ENCODE results near the gene PRPF8. TPM values are rescaled to one million over a fixed set of nuclear protein-coding genes. Genes with fewer than 3 reads are reported as not detected.
A peak's percentile ranks its signal among the peaks of the same experiment; 100 is the strongest.

Gene PRPF8
- polyA plus RNA-seq, 3 donors = 53.3 to 128 (median 78.0) TPM

- TF ChIP-seq, protein P1, sequence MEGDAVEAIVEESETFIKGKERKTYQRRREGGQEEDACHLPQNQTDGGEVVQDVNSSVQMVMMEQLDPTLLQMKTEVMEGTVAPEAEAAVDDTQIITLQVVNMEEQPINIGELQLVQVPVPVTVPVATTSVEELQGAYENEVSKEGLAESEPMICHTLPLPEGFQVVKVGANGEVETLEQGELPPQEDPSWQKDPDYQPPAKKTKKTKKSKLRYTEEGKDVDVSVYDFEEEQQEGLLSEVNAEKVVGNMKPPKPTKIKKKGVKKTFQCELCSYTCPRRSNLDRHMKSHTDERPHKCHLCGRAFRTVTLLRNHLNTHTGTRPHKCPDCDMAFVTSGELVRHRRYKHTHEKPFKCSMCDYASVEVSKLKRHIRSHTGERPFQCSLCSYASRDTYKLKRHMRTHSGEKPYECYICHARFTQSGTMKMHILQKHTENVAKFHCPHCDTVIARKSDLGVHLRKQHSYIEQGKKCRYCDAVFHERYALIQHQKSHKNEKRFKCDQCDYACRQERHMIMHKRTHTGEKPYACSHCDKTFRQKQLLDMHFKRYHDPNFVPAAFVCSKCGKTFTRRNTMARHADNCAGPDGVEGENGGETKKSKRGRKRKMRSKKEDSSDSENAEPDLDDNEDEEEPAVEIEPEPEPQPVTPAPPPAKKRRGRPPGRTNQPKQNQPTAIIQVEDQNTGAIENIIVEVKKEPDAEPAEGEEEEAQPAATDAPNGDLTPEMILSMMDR (IDR thresholded peaks at IDR 0.05) = no peak
- peak; percentile 95 to 97 (median 95) for DNase-seq
- H3K27ac ChIP-seq (ENCODE audit: low read depth in 1 of 2, low read length in 2 of 2) = peak overlapping the region; percentile 97 to 98
- H3K4me3 ChIP-seq (replicated peaks in 1 of 3; ENCODE audit: low read depth in 2 of 3, low read length in 3 of 3) = peak overlapping the region; percentile 50 to 96 (median 74)
- H3K27me3 ChIP-seq (ENCODE audit: control insufficient read depth in 2 of 2, insufficient read depth in 2 of 2, low read length in 2 of 2) = no peaks in the 10 kb centered on the region
- WGBS (ENCODE audit: insufficient coverage) = 0% methylated on average over 2 of the region's 13 CpGs
- peaks cover 37% of the 10 kb centered on the region for H3K79me2 ChIP-seq (ENCODE audit: insufficient read depth, low read length)
- H3K9me3 ChIP-seq (replicated peaks in 1 of 2; ENCODE audit: control insufficient read depth in 1 of 2, insufficient read depth in 1 of 2, low read length in 2 of 2) = no peaks in the 10 kb centered on the region
- H3K27me3 Mint-ChIP-seq (ENCODE audit: low read depth in 3 of 3) = peaks cover 2 to 15% (median 5%) of the 10 kb centered on the region in 3 donors
- H3K4me1 Mint-ChIP-seq = peaks cover 38% of the 10 kb centered on the region
- peak overlapping the region; percentile 92 to 93 for H3K4me3 Mint-ChIP-seq
- H3K36me3 ChIP-seq (replicated peaks in 1 of 2; ENCODE audit: control insufficient read depth in 1 of 2, insufficient read depth in 2 of 2, low read length in 2 of 2) = peaks cover 17 to 20% of the 10 kb centered on the region in 2 donors
- intact Hi-C loops (cut with micrococcal nuclease) = loop anchor here (2.0 to 10.0 kb wide), 8 partner anchors 32 to 675 kb away; partner anchors contain the start of genes PRPF8 (in 2 of the 2), DPH1 (in 1 of the 2), RILP (in 1 of the 2) and RPA1 (in 1 of the 2)
- peaks cover 39% of the 10 kb centered on the region for H4K20me1 ChIP-seq (ENCODE audit: insufficient read depth, low read length)
- H3K4me2 ChIP-seq (replicated peaks; ENCODE audit: extremely low read depth, low read length, poor library complexity, severe bottlenecking) = peak overlapping the region; percentile 100
- peak overlapping the region; percentile 98 to 99 (median 99) for H3K27ac Mint-ChIP-seq
- peak overlapping the region; percentile 77 for H3K9ac ChIP-seq (ENCODE audit: insufficient read depth, low read length, poor library complexity, severe bottlenecking)
- H3K4me1 ChIP-seq (ENCODE audit: control insufficient read depth in 1 of 2, insufficient read depth in 2 of 2, low read length in 2 of 2) = peaks cover 34 to 41% of the 10 kb centered on the region in 2 donors
- H3K9me3 Mint-ChIP-seq = peaks cover 0 to 3% (median 0%) of the 10 kb centered on the region in 7 donors
- peak overlapping the region; percentile 87 for H2AFZ ChIP-seq (ENCODE audit: insufficient read depth, low read depth, low read length, poor library complexity, severe bottlenecking)
- peaks cover 24 to 27% of the 10 kb centered on the region in 2 donors for H3K36me3 Mint-ChIP-seq
These were observed 32.4 kb upstream of the PRPF8 start for GRCh38 chr17:1716912-1717695.

DNA sequence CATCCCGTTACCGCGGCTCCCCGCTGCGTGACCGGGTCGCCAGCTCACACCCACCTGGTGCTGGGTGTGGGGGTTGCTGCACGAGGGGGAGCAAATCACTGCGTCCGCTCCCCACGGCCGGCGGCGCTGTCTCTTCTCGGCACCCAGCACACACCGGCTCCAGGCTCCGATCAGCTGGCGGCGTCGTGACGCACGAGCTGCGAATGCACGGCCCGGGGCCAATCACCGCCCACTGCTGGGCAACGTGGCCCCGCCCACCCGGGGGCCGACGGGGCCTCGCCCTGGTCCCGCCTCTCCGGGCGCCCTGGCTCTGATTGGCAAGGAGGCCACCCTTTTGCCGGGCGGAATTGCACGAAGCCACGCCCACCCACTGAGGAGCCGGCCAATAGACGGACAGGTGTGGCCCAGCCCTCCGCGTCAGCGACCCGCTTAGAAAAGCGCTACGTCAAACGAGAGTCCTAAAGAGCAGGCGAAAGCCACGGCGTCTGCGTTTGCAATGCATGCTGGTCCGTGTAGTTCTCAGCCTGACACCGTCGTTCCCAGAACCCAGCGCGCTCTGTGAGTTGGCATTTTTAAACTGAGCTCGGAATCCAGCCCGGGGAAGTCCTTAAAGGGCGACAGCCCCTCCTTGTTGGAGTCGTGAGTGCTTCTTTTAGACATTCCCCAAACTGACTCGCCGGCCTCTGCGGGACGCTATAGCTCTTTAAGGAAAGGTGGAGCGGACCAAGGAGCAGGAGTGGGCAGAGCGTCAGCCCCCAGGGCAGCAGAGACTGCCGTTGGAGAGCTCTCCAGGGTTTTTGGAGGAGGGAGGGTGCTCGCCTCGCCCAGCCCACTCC, 31.6 kb upstream of the PRPF8 start:
- H3K9me3 Mint-ChIP-seq = peaks cover 0 to 3% (median 0%) of the 10 kb centered on the region in 7 donors
- intact Hi-C loops (cut with micrococcal nuclease) = loop anchor here (2.0 to 10.0 kb wide), 8 partner anchors 31 to 676 kb away; partner anchors contain the start of genes PRPF8 (in 2 of the 2), DPH1 (in 1 of the 2), RILP (in 1 of the 2) and RPA1 (in 1 of the 2)
- TF ChIP-seq, protein P1 (IDR thresholded peaks at IDR 0.05) = no peak
- DNase-seq = peak; percentile 100
- under 1% methylated on average over 60 of the region's 70 CpGs for WGBS (ENCODE audit: insufficient coverage)
- Histone ChIP-seq H3K9ac (ENCODE audit: insufficient read depth, low read length, poor library complexity, severe bottlenecking) (peak overlapping the region; percentile 98), H3K4me1 (ENCODE audit: control insufficient read depth in 1 of 2, insufficient read depth in 2 of 2, low read length in 2 of 2) (peaks cover 34 to 41% of the 10 kb centered on the region in 2 donors), H2AFZ (ENCODE audit: insufficient read depth, low read depth, low read length, poor library complexity, severe bottlenecking) (peak overlapping the region; percentile 66), H3K4me2 (replicated peaks; ENCODE audit: extremely low read depth, low read length, poor library complexity, severe bottlenecking) (peak overlapping the region; percentile 100), H3K4me3 (replicated peaks in 1 of 3; ENCODE audit: low read depth in 2 of 3, low read length in 3 of 3) (peak overlapping the region; percentile 84 to 96 (median 92)), H3K27ac (ENCODE audit: low read depth in 1 of 2, low read length in 2 of 2) (peak overlapping the region; percentile 97 to 98), H3K9me3 (replicated peaks in 1 of 2; ENCODE audit: control insufficient read depth in 1 of 2, insufficient read depth in 1 of 2, low read length in 2 of 2) (no peaks in the 10 kb centered on the region), H3K27me3 (ENCODE audit: control insufficient read depth in 2 of 2, insufficient read depth in 2 of 2, low read length in 2 of 2) (peaks cover 0 to under 1% of the 10 kb centered on the region in 2 donors), H3K36me3 (replicated peaks in 1 of 2; ENCODE audit: control insufficient read depth in 1 of 2, insufficient read depth in 2 of 2, low read length in 2 of 2) (peaks cover 19 to 26% of the 10 kb centered on the region in 2 donors), H4K20me1 (ENCODE audit: insufficient read depth, low read length) (peaks cover 47% of the 10 kb centered on the region), H3K79me2 (ENCODE audit: insufficient read depth, low read length) (peaks cover 37% of the 10 kb centered on the region)
- H3K36me3 Mint-ChIP-seq = peaks cover 31 to 35% of the 10 kb centered on the region in 2 donors
- peaks cover 4 to 20% (median 5%) of the 10 kb centered on the region in 3 donors for H3K27me3 Mint-ChIP-seq (ENCODE audit: low read depth in 3 of 3)
- H3K4me3 Mint-ChIP-seq = peak overlapping the region; percentile 92 to 93
- H3K4me1 Mint-ChIP-seq = peaks cover 39% of the 10 kb centered on the region
- H3K27ac Mint-ChIP-seq = peak overlapping the region; percentile 98 to 99 (median 99)

Measured in CD14-positive monocyte (primary cell).